Keratinocyte (primary cell): ENCODE data around the gene DPAGT1. TPM values are rescaled to one million over a fixed set of nuclear protein-coding genes. Genes with fewer than 3 reads are reported as not detected.
A peak's percentile ranks its signal among the peaks of the same experiment; 100 is the strongest.

Experiments used
- DNase-seq: peaks from one replicate; pipeline ENCODE4 v3.0.0-alpha.2; 2011; ENCODE audit warnings: low read depth, missing footprints, low spot score
- FAIRE-seq: peaks from 2 replicates; lab custom pipeline; 2011; peaks lifted over from hg19 to GRCh38; lab: Jason Lieb, UNC
- H2AFZ ChIP-seq: 2 replicates; pipeline ENCODE4 v1.6.0; 2012; ENCODE audit warnings: low read length, control low read depth, inconsistent platforms; ENCODE audit not compliant: control insufficient read depth
- H3K27ac ChIP-seq: 2 replicates; pipeline ENCODE4 v1.5.1; 2011; ENCODE audit warnings: low read length; ENCODE audit not compliant: control insufficient read depth, insufficient read depth
- H3K27me3 ChIP-seq: 3 replicates; pipeline ENCODE4 v1.6.0; 2011; ENCODE audit warnings: low read length; ENCODE audit not compliant: control insufficient read depth, insufficient read depth; ENCODE audit errors: extremely low read depth
- H3K36me3 ChIP-seq, 2 experiments: 2 replicates in 1 of 2; 3 replicates in 1 of 2; pipeline ENCODE4 v1.5.1; 2011; ENCODE audit warnings: low read length in 2 of 2, mild to moderate bottlenecking in 1 of 2; ENCODE audit not compliant: control insufficient read depth in 2 of 2, insufficient read depth in 2 of 2; ENCODE audit errors: extremely low read depth in 1 of 2
- H3K4me1 ChIP-seq: 3 replicates; pipeline ENCODE4 v1.5.1; 2011; ENCODE audit warnings: low read length; ENCODE audit not compliant: control insufficient read depth, insufficient read depth; ENCODE audit errors: extremely low read depth
- H3K4me2 ChIP-seq: 3 replicates; pipeline ENCODE4 v1.6.0; 2011; ENCODE audit warnings: low read depth, low read length; ENCODE audit not compliant: control insufficient read depth, insufficient read depth; ENCODE audit errors: extremely low read depth
- H3K4me3 ChIP-seq, 3 experiments: fragments of 200-600 bp in 1 of 3; sonication (generic) in 1 of 3; 2 replicates in 2 of 3; 3 replicates in 1 of 3; pipeline ENCODE4 v1.5.1; 2011 to 2016; ENCODE audit warnings: low read length in 3 of 3, mild to moderate bottlenecking in 3 of 3, control low read depth in 2 of 3, inconsistent platforms in 1 of 3, low read depth in 1 of 3, mixed read lengths in 1 of 3, mixed run types in 1 of 3, moderate library complexity in 1 of 3; ENCODE audit not compliant: control insufficient read depth in 2 of 3, insufficient read depth in 2 of 3; ENCODE audit errors: extremely low read depth in 1 of 3
- H3K79me2 ChIP-seq: 2 replicates; pipeline ENCODE4 v1.6.0; 2012; ENCODE audit warnings: low read length; ENCODE audit not compliant: control insufficient read depth, insufficient read depth
- H3K9ac ChIP-seq: 3 replicates; pipeline ENCODE4 v1.6.0; 2011; ENCODE audit warnings: low read length; ENCODE audit not compliant: control insufficient read depth, insufficient read depth; ENCODE audit errors: extremely low read depth
- H3K9me1 ChIP-seq: 3 replicates; pipeline ENCODE4 v1.6.0; 2011; ENCODE audit warnings: low read length; ENCODE audit not compliant: control insufficient read depth, insufficient read depth; ENCODE audit errors: extremely low read depth
- H3K9me3 ChIP-seq: 2 replicates; pipeline ENCODE4 v1.5.1; 2012; ENCODE audit warnings: low read depth, low read length; ENCODE audit not compliant: control insufficient read depth
- H4K20me1 ChIP-seq: 3 replicates; pipeline ENCODE4 v1.6.0; 2011; ENCODE audit warnings: low read length; ENCODE audit not compliant: control insufficient read depth, insufficient read depth; ENCODE audit errors: extremely low read depth
- EZH2 ChIP-seq: IDR thresholded peaks from one replicate; pipeline ENCODE4 v1.6.1; 2012; ENCODE audit warnings: inconsistent platforms, mild to moderate bottlenecking, low read length, moderate library complexity
- dilution Hi-C: fragments of 300-500 bp; cut with MboI; formaldehyde crosslinking; loops from one replicate; pipeline ENCODE4 v1.7.0; 2020; ENCODE audit warnings: low sequenced_read_pairs; ENCODE audit not compliant: extremely low pct_ligation_motif_present
- polyA plus RNA-seq, 5 experiments: library from polyadenylated mRNA; depleted of rRNA in 3 of 5; stranded (reverse) in 3 of 5; stranded (forward) in 1 of 5; unstranded in 1 of 5; fragments of >200 nt; gene quantifications; 1 replicate in 1 of 5; 2 replicates in 3 of 5; 3 replicates in 1 of 5; pipeline versions ENCODE4 v1.2.1 to v1.2.3, GENCODE V29; 2011 to 2012; ENCODE audit warnings: missing spikeins in 2 of 5, low read depth in 1 of 5, low replicate concordance in 1 of 5
- TF ChIP-seq, protein P1 (sequence below), 3 experiments: IDR thresholded peaks in 1 of 3; conservative IDR thresholded peaks in 1 of 3; optimal IDR thresholded peaks in 1 of 3; 2 replicates in 2 of 3; 3 replicates in 1 of 3; pipeline versions ENCODE3 to v1.5.1; 2011; ENCODE audit warnings: low read length in 3 of 3, mild to moderate bottlenecking in 3 of 3, moderate library complexity in 2 of 3, control low read depth in 1 of 3, inconsistent platforms in 1 of 3; ENCODE audit not compliant: insufficient read depth in 2 of 3; ENCODE audit errors: extremely low read depth in 1 of 3

The DPAGT1 gene
- polyA plus RNA-seq, 1 donor (not counting 4 experiments of a cell fraction or from before 2014, with no cell fraction given), result 59.7 TPM

DNA sequence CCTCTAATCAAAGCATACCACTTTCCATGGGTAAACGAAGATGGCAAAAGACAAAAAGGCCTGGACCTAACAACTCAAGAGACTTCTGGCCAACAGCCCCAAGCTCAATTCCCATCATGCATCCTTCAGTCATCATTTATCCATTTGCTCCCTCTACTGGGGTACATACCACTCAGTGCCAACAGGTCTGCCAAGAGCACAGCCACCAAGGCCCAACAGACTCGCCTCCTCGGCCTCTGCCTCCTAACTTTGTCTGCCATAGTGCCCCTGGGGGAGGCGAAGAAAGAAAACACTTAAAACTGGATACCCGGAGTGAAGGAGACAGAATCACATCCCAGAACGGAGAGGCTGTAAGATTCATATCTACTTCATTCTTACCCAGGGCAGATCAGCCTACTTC, 45.8 kb downstream of the DPAGT1 start:
- no peaks in the 10 kb centered on the region for H3K9me1 ChIP-seq
- peaks cover 4% of the 10 kb centered on the region for H4K20me1 ChIP-seq
- peak overlapping the region; percentile 77 for H3K27ac ChIP-seq
- peaks cover 38 to 43% of the 10 kb centered on the region in 2 experiments for H3K36me3 ChIP-seq
- H2AFZ ChIP-seq, result no peak overlapping the region
- no peaks in the 10 kb centered on the region for H3K9me3 ChIP-seq
- DNase-seq, result no peak
- H3K4me1 ChIP-seq, result peaks cover 16% of the 10 kb centered on the region
- H3K79me2 ChIP-seq, result peaks cover 39% of the 10 kb centered on the region
- TF ChIP-seq EZH2, result no peak
- TF ChIP-seq, protein P1, sequence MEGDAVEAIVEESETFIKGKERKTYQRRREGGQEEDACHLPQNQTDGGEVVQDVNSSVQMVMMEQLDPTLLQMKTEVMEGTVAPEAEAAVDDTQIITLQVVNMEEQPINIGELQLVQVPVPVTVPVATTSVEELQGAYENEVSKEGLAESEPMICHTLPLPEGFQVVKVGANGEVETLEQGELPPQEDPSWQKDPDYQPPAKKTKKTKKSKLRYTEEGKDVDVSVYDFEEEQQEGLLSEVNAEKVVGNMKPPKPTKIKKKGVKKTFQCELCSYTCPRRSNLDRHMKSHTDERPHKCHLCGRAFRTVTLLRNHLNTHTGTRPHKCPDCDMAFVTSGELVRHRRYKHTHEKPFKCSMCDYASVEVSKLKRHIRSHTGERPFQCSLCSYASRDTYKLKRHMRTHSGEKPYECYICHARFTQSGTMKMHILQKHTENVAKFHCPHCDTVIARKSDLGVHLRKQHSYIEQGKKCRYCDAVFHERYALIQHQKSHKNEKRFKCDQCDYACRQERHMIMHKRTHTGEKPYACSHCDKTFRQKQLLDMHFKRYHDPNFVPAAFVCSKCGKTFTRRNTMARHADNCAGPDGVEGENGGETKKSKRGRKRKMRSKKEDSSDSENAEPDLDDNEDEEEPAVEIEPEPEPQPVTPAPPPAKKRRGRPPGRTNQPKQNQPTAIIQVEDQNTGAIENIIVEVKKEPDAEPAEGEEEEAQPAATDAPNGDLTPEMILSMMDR (optimal IDR thresholded peaks at IDR 0.05 in 1 of 3, IDR thresholded peaks at IDR 0.05 in 1 of 3, conservative IDR thresholded peaks at IDR 0.05 in 1 of 3; ENCODE audit: extremely low read depth in 1 of 3, insufficient read depth in 2 of 3, low read length in 3 of 3), result peak in 1 of 3 experiments; percentile 44
- peak overlapping the region; percentile 76 to 92 (median 77) for H3K4me3 ChIP-seq
- peak overlapping the region; percentile 87 for H3K9ac ChIP-seq
- dilution Hi-C loops, result no loop called here
- no peak for FAIRE-seq
- no peaks in the 10 kb centered on the region for H3K27me3 ChIP-seq
- peak overlapping the region; percentile 89 for H3K4me2 ChIP-seq

DNA sequence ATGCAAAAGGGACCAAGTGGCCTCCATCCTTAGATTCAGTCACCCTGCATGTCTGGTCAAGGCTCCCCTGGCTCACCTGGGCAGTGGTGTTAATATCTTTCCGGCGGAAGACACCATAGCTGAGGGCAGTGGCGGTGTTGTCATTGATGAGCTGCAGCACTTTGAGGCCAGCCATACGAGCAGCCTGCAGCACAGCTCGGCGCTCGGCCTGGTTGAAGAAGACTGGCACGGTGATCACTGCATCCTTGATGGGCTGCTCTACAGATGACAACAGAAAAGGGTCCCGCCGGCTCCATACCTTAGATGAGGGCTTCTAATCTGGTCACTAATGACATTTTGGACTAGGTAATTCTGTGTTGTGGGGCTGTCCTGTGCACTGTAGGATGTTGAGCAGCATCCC, 47.2 kb downstream of the DPAGT1 start:
- no peaks in the 10 kb centered on the region for H3K27me3 ChIP-seq
- no peak overlapping the region for H3K9ac ChIP-seq
- H3K9me3 ChIP-seq, result no peaks in the 10 kb centered on the region
- no peaks in the 10 kb centered on the region for H3K9me1 ChIP-seq
- H3K4me2 ChIP-seq, result no peak overlapping the region
- TF ChIP-seq, protein P1 (optimal IDR thresholded peaks at IDR 0.05 in 1 of 3, IDR thresholded peaks at IDR 0.05 in 1 of 3, conservative IDR thresholded peaks at IDR 0.05 in 1 of 3; ENCODE audit: extremely low read depth in 1 of 3, insufficient read depth in 2 of 3, low read length in 3 of 3), result no peak
- TF ChIP-seq EZH2, result no peak
- H4K20me1 ChIP-seq, result peaks cover 4% of the 10 kb centered on the region
- H2AFZ ChIP-seq, result no peak overlapping the region
- FAIRE-seq (no peak), DNase-seq (no peak)
- no peak overlapping the region for H3K27ac ChIP-seq
- peaks cover 16% of the 10 kb centered on the region for H3K4me1 ChIP-seq
- peaks cover 46 to 56% of the 10 kb centered on the region in 2 experiments for H3K36me3 ChIP-seq
- H3K79me2 ChIP-seq, result peaks cover 39% of the 10 kb centered on the region
- H3K4me3 ChIP-seq, result no peak overlapping the region
- dilution Hi-C loops, result no loop called here
